Measurements from ENCODE around the gene CDKN2C. TPM values are rescaled to one million over a fixed set of nuclear protein-coding genes. Genes with fewer than 3 reads are reported as not detected.

CDKN2C gene
- total RNA-seq, 1 experiment from 2014 or later: 50.4 TPM

DNA sequence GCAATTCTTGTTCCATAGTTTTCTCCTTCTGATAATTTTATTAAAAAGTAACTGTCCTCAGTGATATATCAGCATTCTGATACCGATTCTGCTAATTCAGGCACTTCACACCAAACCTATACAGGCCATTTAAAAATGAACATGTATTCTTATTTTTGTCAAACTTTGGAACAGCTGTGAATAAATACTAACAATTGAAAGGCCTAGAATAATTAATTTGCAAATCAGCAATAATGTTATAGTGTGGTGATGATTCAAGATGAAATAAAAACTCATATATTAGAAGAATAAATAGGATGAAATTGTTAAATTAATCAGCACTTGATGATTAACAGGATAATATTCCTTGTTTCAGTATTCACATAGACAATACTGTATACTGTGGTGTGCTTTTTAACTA is 9.9 kb downstream of the CDKN2C start:
- Histone ChIP-seq H3K4me3 (ENCODE audit: low read depth in 2 of 2, low read length in 2 of 2) (peak overlapping the region; percentile 80 to 83; a peak in 3 of 4 replicates), H3K36me3 (ENCODE audit: control insufficient read depth, insufficient read depth, low read length) (no peaks in the 10 kb centered on the region; the same call in 1 of the 2 replicates), H3K27me3 (ENCODE audit: control insufficient read depth, insufficient read depth, low read length) (no peaks in the 10 kb centered on the region), H3K9me3 (ENCODE audit: control insufficient read depth, insufficient read depth, low read depth, low read length) (no peaks in the 10 kb centered on the region), H3K4me1 (ENCODE audit: control insufficient read depth, insufficient read depth, low read length) (peaks cover 56% of the 10 kb centered on the region), H3K27ac (ENCODE audit: low read length) (peak overlapping the region; percentile 100)
- CTCF ChIA-PET: no interaction called here
- no peak for ATAC-seq
- POLR2A ChIA-PET: no interaction called here
- TF ChIP-seq POLR2AphosphoS5 (IDR thresholded peaks at IDR 0.05; ENCODE audit: low read depth, low read length) (no peak), SIN3A (IDR thresholded peaks at IDR 0.05; ENCODE audit: borderline replicate concordance, insufficient read depth, low read depth, low read length) (no peak), TCF7L2 (IDR thresholded peaks at IDR 0.05; ENCODE audit: low read depth, low read length) (no peak)
- TF ChIP-seq, protein P1, sequence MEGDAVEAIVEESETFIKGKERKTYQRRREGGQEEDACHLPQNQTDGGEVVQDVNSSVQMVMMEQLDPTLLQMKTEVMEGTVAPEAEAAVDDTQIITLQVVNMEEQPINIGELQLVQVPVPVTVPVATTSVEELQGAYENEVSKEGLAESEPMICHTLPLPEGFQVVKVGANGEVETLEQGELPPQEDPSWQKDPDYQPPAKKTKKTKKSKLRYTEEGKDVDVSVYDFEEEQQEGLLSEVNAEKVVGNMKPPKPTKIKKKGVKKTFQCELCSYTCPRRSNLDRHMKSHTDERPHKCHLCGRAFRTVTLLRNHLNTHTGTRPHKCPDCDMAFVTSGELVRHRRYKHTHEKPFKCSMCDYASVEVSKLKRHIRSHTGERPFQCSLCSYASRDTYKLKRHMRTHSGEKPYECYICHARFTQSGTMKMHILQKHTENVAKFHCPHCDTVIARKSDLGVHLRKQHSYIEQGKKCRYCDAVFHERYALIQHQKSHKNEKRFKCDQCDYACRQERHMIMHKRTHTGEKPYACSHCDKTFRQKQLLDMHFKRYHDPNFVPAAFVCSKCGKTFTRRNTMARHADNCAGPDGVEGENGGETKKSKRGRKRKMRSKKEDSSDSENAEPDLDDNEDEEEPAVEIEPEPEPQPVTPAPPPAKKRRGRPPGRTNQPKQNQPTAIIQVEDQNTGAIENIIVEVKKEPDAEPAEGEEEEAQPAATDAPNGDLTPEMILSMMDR (IDR thresholded peaks at IDR 0.05): no peak
- no TSS peak for BruUV-seq (replicated peaks)
- no peak for DNase-seq (ENCODE audit: low read depth, low spot score)
- intact Hi-C loops (cut with micrococcal nuclease; ENCODE audit: unreplicated experiment) (loop anchor here (2.0 to 10.0 kb wide), 3 partner anchors 65 to 207 kb away; no protein-coding TSS in a partner anchor), in situ Hi-C loops (cut with HindIII; ENCODE audit: low pct_unique_long_range_greater_than_20kb, low sequenced_read_pairs) (no loop called here)

DNA sequence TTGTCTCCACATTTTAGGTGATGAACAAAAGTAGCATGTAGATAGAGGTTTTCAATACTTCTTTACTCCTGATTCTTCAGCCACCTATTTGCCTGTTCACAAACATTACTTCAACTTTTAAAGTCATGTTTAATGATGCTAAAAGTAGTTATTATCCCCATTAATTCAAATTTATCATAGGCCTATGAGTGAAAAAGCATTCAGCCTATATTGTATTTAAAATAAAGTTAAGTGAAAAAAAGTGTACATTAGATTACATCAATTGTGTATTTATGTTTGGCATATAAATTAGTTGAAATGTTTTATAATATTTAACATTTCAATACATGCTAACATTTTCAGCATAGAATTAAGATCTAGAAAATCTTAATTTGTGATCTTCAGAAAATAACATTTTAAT is 10.5 kb downstream of the CDKN2C start:
- no TSS peak for BruUV-seq (replicated peaks)
- ChIA-PET CTCF (no interaction called here), POLR2A (no interaction called here)
- DNase-seq (ENCODE audit: low read depth, low spot score): no peak
- H3K27me3 ChIP-seq (ENCODE audit: control insufficient read depth, insufficient read depth, low read length): no peaks in the 10 kb centered on the region
- no peaks in the 10 kb centered on the region for H3K9me3 ChIP-seq (ENCODE audit: control insufficient read depth, insufficient read depth, low read depth, low read length)
- peak overlapping the region; percentile 100; the same call in 1 of the 2 replicates for H3K27ac ChIP-seq (ENCODE audit: low read length)
- peaks cover 51% of the 10 kb centered on the region for H3K4me1 ChIP-seq (ENCODE audit: control insufficient read depth, insufficient read depth, low read length)
- intact Hi-C loops (cut with micrococcal nuclease; ENCODE audit: unreplicated experiment): no loop called here
- 0 out of 4 replicates have a peak overlapping the region, but pooled peaks of 1 of the 2 experiments have one; percentile 80 for H3K4me3 ChIP-seq (ENCODE audit: low read depth in 2 of 2, low read length in 2 of 2)
- TF ChIP-seq SIN3A (IDR thresholded peaks at IDR 0.05; ENCODE audit: borderline replicate concordance, insufficient read depth, low read depth, low read length) (no peak), POLR2AphosphoS5 (IDR thresholded peaks at IDR 0.05; ENCODE audit: low read depth, low read length) (no peak), TCF7L2 (IDR thresholded peaks at IDR 0.05; ENCODE audit: low read depth, low read length) (no peak)
- TF ChIP-seq, protein P2, sequence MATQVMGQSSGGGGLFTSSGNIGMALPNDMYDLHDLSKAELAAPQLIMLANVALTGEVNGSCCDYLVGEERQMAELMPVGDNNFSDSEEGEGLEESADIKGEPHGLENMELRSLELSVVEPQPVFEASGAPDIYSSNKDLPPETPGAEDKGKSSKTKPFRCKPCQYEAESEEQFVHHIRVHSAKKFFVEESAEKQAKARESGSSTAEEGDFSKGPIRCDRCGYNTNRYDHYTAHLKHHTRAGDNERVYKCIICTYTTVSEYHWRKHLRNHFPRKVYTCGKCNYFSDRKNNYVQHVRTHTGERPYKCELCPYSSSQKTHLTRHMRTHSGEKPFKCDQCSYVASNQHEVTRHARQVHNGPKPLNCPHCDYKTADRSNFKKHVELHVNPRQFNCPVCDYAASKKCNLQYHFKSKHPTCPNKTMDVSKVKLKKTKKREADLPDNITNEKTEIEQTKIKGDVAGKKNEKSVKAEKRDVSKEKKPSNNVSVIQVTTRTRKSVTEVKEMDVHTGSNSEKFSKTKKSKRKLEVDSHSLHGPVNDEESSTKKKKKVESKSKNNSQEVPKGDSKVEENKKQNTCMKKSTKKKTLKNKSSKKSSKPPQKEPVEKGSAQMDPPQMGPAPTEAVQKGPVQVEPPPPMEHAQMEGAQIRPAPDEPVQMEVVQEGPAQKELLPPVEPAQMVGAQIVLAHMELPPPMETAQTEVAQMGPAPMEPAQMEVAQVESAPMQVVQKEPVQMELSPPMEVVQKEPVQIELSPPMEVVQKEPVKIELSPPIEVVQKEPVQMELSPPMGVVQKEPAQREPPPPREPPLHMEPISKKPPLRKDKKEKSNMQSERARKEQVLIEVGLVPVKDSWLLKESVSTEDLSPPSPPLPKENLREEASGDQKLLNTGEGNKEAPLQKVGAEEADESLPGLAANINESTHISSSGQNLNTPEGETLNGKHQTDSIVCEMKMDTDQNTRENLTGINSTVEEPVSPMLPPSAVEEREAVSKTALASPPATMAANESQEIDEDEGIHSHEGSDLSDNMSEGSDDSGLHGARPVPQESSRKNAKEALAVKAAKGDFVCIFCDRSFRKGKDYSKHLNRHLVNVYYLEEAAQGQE (IDR thresholded peaks at IDR 0.05; ENCODE audit: insufficient read depth in 1 of 2, low read depth in 2 of 2, low read length in 1 of 2): no peak
- TF ChIP-seq, protein P1 (IDR thresholded peaks at IDR 0.05): no peak
- no peak for ATAC-seq
- in situ Hi-C loops (cut with HindIII; ENCODE audit: low pct_unique_long_range_greater_than_20kb, low sequenced_read_pairs): no loop called here
- no peaks in the 10 kb centered on the region; the same call in 1 of the 2 replicates for H3K36me3 ChIP-seq (ENCODE audit: control insufficient read depth, insufficient read depth, low read length)

Measured in Panc1 (cell line).